Upper lobe of left lung (tissue), 6 donors: ENCODE data around the gene PTPRN2. TPM values are rescaled to one million over a fixed set of nuclear protein-coding genes. Genes with fewer than 3 reads are reported as not detected.

Experiments
- ATAC-seq, 2 donors: fragments of 200-7000 bp; cut with Tn5 transposase; one replicate each; pipeline ENCODE4 v1.9.1; 2022; ENCODE audit warnings: mild to moderate bottlenecking in 2 of 2, moderate library complexity in 2 of 2; ENCODE audit not compliant: low FRiP score in 2 of 2
- DNase-seq, 2 donors: peaks; one replicate each; pipeline ENCODE4 v3.0.0-alpha.2; 2019 to 2020
- H3K27ac ChIP-seq, 4 donors: fragments of 200-600 bp; sonication (generic); one replicate each; pipeline ENCODE4 v1.5.1; 2016 to 2019
- H3K27me3 ChIP-seq, 4 donors: fragments of 200-600 bp; sonication (generic); one replicate each; pipeline ENCODE4 v1.5.1; 2017 to 2019
- H3K36me3 ChIP-seq, 4 donors: fragments of 200-600 bp; sonication (generic); one replicate each; pipeline ENCODE4 v1.5.1; 2016 to 2019
- H3K4me1 ChIP-seq, 4 donors: fragments of 200-600 bp; sonication (generic); one replicate each; pipeline ENCODE4 v1.5.1; 2018 to 2019
- H3K4me3 ChIP-seq, 4 donors: fragments of 200-600 bp; sonication (generic); one replicate each; pipeline ENCODE4 v1.5.1; 2017 to 2019; ENCODE audit warnings: mild to moderate bottlenecking in 2 of 4, moderate library complexity in 1 of 4
- H3K9me3 ChIP-seq, 4 donors: fragments of 200-600 bp; sonication (generic); one replicate each; pipeline ENCODE4 v1.5.1; 2018 to 2019
- CTCF ChIP-seq, 6 experiments: fragments of 450-650 bp in 4 of 6; fragments of 200-600 bp in 2 of 6; sonication (generic) in 2 of 6; IDR thresholded peaks; one replicate each; pipeline ENCODE4 v1.5.1; 2016 to 2019; ENCODE audit warnings: antibody characterized with exemption in 6 of 6
- EP300 ChIP-seq, 4 donors: sonication (generic); formaldehyde crosslinking; IDR thresholded peaks; one replicate each; pipeline ENCODE4 v1.5.1; 2017; ENCODE audit warnings: antibody characterized with exemption in 4 of 4, control low read depth in 2 of 4
- POLR2A ChIP-seq, 4 donors: fragments of 450-650 bp; IDR thresholded peaks; one replicate each; pipeline ENCODE4 v1.5.1; 2016 to 2017; ENCODE audit warnings: antibody characterized with exemption in 4 of 4, mild to moderate bottlenecking in 2 of 4
- POLR2AphosphoS5 ChIP-seq, 2 donors: sonication (generic); formaldehyde crosslinking; IDR thresholded peaks; one replicate each; pipeline ENCODE4 v1.5.1; 2017; ENCODE audit warnings: antibody characterized with exemption in 2 of 2
- WGBS, 2 donors: methylation state at CpG; one replicate each; pipeline ENCODE4 v1.1.5; 2017 to 2018; 5-methylcytosine and 5-hydroxymethylcytosine counted together
- total RNA-seq, 6 donors: library from RNA; depleted of rRNA in 4 of 6; stranded (reverse); fragments of >200 nt in 4 of 6; gene quantifications; one replicate each; pipeline versions ENCODE4 v1.1.0 to v1.2.1, GENCODE V29; 2016 to 2021
- donor health status: DM: no; HTN: no; CAD: no; lungs with moderate emphysema.
- donor health status: DM: no; HTN: yes; CAD: no; lungs with severe emphysema.

The PTPRN2 gene
- total RNA-seq, 6 donors from 2014 or later, result 3.3 to 7.9 (median 5.2) TPM

GRCh38 chr7:158003441-158004122, 584.0 kb downstream of the PTPRN2 start:
- Histone ChIP-seq H3K27me3 (no peaks in the 10 kb centered on the region), H3K36me3 (no peaks in the 10 kb centered on the region), H3K9me3 (no peaks in the 10 kb centered on the region), H3K4me1 (no peaks in the 10 kb centered on the region), H3K4me3 (no peak overlapping the region), H3K27ac (no peak overlapping the region)
- no peak for TF ChIP-seq CTCF (IDR thresholded peaks at IDR 0.05)
- TF ChIP-seq POLR2A (IDR thresholded peaks at IDR 0.05), result no peak
- TF ChIP-seq EP300 (IDR thresholded peaks at IDR 0.05), result no peak
- ATAC-seq (no peak), DNase-seq (no peak)
- 83 to 84% methylated on average over 19 to 23 of the region's 23 CpGs for WGBS, 2 donors

- ATAC-seq, result no peak
- peak in 1 of 2 donors; percentile 47 for DNase-seq
These were observed 585.0 kb downstream of the PTPRN2 start for GRCh38 chr7:158002486-158003080.

GRCh38 chr7:158001621-158002320, 585.9 kb downstream of the PTPRN2 start:
- WGBS, 2 donors, result 82 to 93% methylated on average over 22 to 28 of the region's 28 CpGs
- Histone ChIP-seq H3K4me3 (no peak overlapping the region), H3K27ac (no peak overlapping the region), H3K4me1 (no peaks in the 10 kb centered on the region), H3K27me3 (no peaks in the 10 kb centered on the region), H3K36me3 (no peaks in the 10 kb centered on the region), H3K9me3 (no peaks in the 10 kb centered on the region)
- ATAC-seq (no peak), DNase-seq (peak in 1 of 2 donors; percentile 67)
- no peak for TF ChIP-seq POLR2A (IDR thresholded peaks at IDR 0.05)
- no peak for TF ChIP-seq POLR2AphosphoS5 (IDR thresholded peaks at IDR 0.05)
- no peak for TF ChIP-seq CTCF (IDR thresholded peaks at IDR 0.05)
- no peak for TF ChIP-seq EP300 (IDR thresholded peaks at IDR 0.05)

More at GRCh38 chr7:158002486-158003080, 585.0 kb downstream of the PTPRN2 start:
- Histone ChIP-seq H3K36me3 (no peaks in the 10 kb centered on the region), H3K9me3 (no peaks in the 10 kb centered on the region), H3K4me3 (no peak overlapping the region), H3K27ac (no peak overlapping the region), H3K27me3 (no peaks in the 10 kb centered on the region), H3K4me1 (no peaks in the 10 kb centered on the region)
- 86 to 90% methylated on average over 17 of the region's 17 CpGs for WGBS, 2 donors
- no peak for TF ChIP-seq EP300 (IDR thresholded peaks at IDR 0.05)
- no peak for TF ChIP-seq CTCF (IDR thresholded peaks at IDR 0.05)
- TF ChIP-seq POLR2A (IDR thresholded peaks at IDR 0.05), result no peak
- TF ChIP-seq POLR2AphosphoS5 (IDR thresholded peaks at IDR 0.05), result no peak

- no peaks in the 10 kb centered on the region for H3K4me1 ChIP-seq
- no peaks in the 10 kb centered on the region for H3K9me3 ChIP-seq
- 85 to 100% methylated on average over 4 to 6 of the region's 12 CpGs for WGBS, 2 donors
- DNase-seq (no peak), ATAC-seq (no peak)
- no peak overlapping the region for H3K4me3 ChIP-seq
- H3K36me3 ChIP-seq, result no peaks in the 10 kb centered on the region
- no peak overlapping the region for H3K27ac ChIP-seq
- no peaks in the 10 kb centered on the region for H3K27me3 ChIP-seq
- TF ChIP-seq POLR2AphosphoS5 (IDR thresholded peaks at IDR 0.05) (no peak), CTCF (IDR thresholded peaks at IDR 0.05) (no peak), POLR2A (IDR thresholded peaks at IDR 0.05) (no peak), EP300 (IDR thresholded peaks at IDR 0.05) (no peak)
These were observed 586.6 kb downstream of the PTPRN2 start for GRCh38 chr7:158001003-158001402.
